ENCODE data around the gene MAP3K5. TPM values are rescaled to one million over a fixed set of nuclear protein-coding genes. Genes with fewer than 3 reads are reported as not detected.

MAP3K5 gene
- total and polyA plus RNA-seq, 7 experiments from 2014 or later, result 2.6 to 32.5 (median 13.4) TPM

GRCh38 chr6:136729832-136730231 lies 62.4 kb downstream of the MAP3K5 start:
- H3K27ac ChIP-seq (ENCODE audit: low read depth, low read length), result no peak overlapping the region
- H3K27me3 ChIP-seq (ENCODE audit: control insufficient read depth in 2 of 2, insufficient read depth in 2 of 2, low read length in 2 of 2), result no peaks in the 10 kb centered on the region
- ATAC-seq, result no peak
- no peak for DNase-seq
- no peaks in the 10 kb centered on the region for H3K36me3 ChIP-seq (ENCODE audit: control insufficient read depth in 2 of 3, insufficient read depth in 3 of 3, low read length in 3 of 3)
- no peak overlapping the region for H3K4me3 ChIP-seq (ENCODE audit: low read length)
- intact Hi-C loops (cut with micrococcal nuclease), result no loop called here
- Mint-ChIP-seq H3K36me3 (peaks cover 4 to 35% (median 11%) of the 10 kb centered on the region in 5 donors), H3K27ac (no peak overlapping the region), H3K27me3 (no peaks in the 10 kb centered on the region), H3K4me1 (peaks cover 0 to 51% (median 19%) of the 10 kb centered on the region in 7 donors), H3K9me3 (peaks cover 0 to 1% (median 0%) of the 10 kb centered on the region in 11 donors), H3K4me3 (no peak overlapping the region)
- no peaks in the 10 kb centered on the region for H3K9me3 ChIP-seq (ENCODE audit: control insufficient read depth in 2 of 3, low read length in 3 of 3)
- H3K4me1 ChIP-seq (ENCODE audit: control insufficient read depth in 2 of 2, insufficient read depth in 2 of 2, low read length in 2 of 2), result no peaks in the 10 kb centered on the region
- ChIA-PET POLR2A (no interaction called here), CTCF (interaction anchor here (1.2 kb wide), 1 partner anchor 11 kb away, joined by 3 read pairs; no protein-coding TSS in a partner anchor)

GRCh38 chr6:136728976-136729515 lies 63.2 kb downstream of the MAP3K5 start:
- CTCF ChIA-PET, result interaction anchor here (1.2 kb wide), 1 partner anchor 12 kb away, joined by 3 read pairs; no protein-coding TSS in a partner anchor
- peaks cover 0 to under 1% of the 10 kb centered on the region in 2 donors for H3K4me1 ChIP-seq (ENCODE audit: control insufficient read depth in 2 of 2, insufficient read depth in 2 of 2, low read length in 2 of 2)
- peaks cover 4 to 37% (median 11%) of the 10 kb centered on the region in 5 donors for H3K36me3 Mint-ChIP-seq
- H3K9me3 ChIP-seq (ENCODE audit: control insufficient read depth in 2 of 3, low read length in 3 of 3), result no peaks in the 10 kb centered on the region
- H3K9me3 Mint-ChIP-seq, result peaks cover 0 to 1% (median 0%) of the 10 kb centered on the region in 11 donors
- DNase-seq, result no peak
- no peak overlapping the region for H3K27ac Mint-ChIP-seq
- no peaks in the 10 kb centered on the region for H3K27me3 ChIP-seq (ENCODE audit: control insufficient read depth in 2 of 2, insufficient read depth in 2 of 2, low read length in 2 of 2)
- no peaks in the 10 kb centered on the region for H3K36me3 ChIP-seq (ENCODE audit: control insufficient read depth in 2 of 3, insufficient read depth in 3 of 3, low read length in 3 of 3)
- no peak overlapping the region for H3K4me3 Mint-ChIP-seq
- intact Hi-C loops (cut with micrococcal nuclease), result no loop called here
- no peak overlapping the region for H3K4me3 ChIP-seq (ENCODE audit: low read length)
- no peaks in the 10 kb centered on the region for H3K27me3 Mint-ChIP-seq
- POLR2A ChIA-PET, result interaction anchor here (0.6 kb wide), 1 partner anchor 29 kb away, joined by 4 read pairs; no protein-coding TSS in a partner anchor
- H3K4me1 Mint-ChIP-seq, result peaks cover under 1 to 56% (median 21%) of the 10 kb centered on the region in 7 donors
- no peak for ATAC-seq
- no peak overlapping the region for H3K27ac ChIP-seq (ENCODE audit: low read depth, low read length)

GRCh38 chr6:136728033-136728939 lies 64.0 kb downstream of the MAP3K5 start:
- Mint-ChIP-seq H3K4me1 (peaks cover 8 to 62% (median 28%) of the 10 kb centered on the region in 7 donors), H3K36me3 (peaks cover 4 to 40% (median 11%) of the 10 kb centered on the region in 5 donors), H3K27me3 (no peaks in the 10 kb centered on the region), H3K4me3 (no peak overlapping the region), H3K27ac (no peak overlapping the region), H3K9me3 (peaks cover 0 to 1% (median 0%) of the 10 kb centered on the region in 11 donors)
- Histone ChIP-seq H3K27ac (ENCODE audit: low read depth, low read length) (no peak overlapping the region), H3K36me3 (ENCODE audit: control insufficient read depth in 2 of 3, insufficient read depth in 3 of 3, low read length in 3 of 3) (no peaks in the 10 kb centered on the region), H3K4me1 (ENCODE audit: control insufficient read depth in 2 of 2, insufficient read depth in 2 of 2, low read length in 2 of 2) (peaks cover 0 to 7% of the 10 kb centered on the region in 2 donors), H3K9me3 (ENCODE audit: control insufficient read depth in 2 of 3, low read length in 3 of 3) (no peaks in the 10 kb centered on the region), H3K27me3 (ENCODE audit: control insufficient read depth in 2 of 2, insufficient read depth in 2 of 2, low read length in 2 of 2) (no peaks in the 10 kb centered on the region), H3K4me3 (ENCODE audit: low read length) (no peak overlapping the region)
- DNase-seq (no peak), ATAC-seq (no peak)
- CTCF ChIA-PET, result interaction anchor here (1.3 kb wide), 1 partner anchor 64 kb away, joined by 3 read pairs; the partner anchor contains the start of gene MAP3K5
- POLR2A ChIA-PET, result no interaction called here
- intact Hi-C loops (cut with micrococcal nuclease), result no loop called here

GRCh38 chr6:136726837-136727557 lies 65.3 kb downstream of the MAP3K5 start:
- Mint-ChIP-seq H3K36me3 (peaks cover 4 to 39% (median 11%) of the 10 kb centered on the region in 5 donors), H3K4me1 (peaks cover 8 to 56% (median 28%) of the 10 kb centered on the region in 7 donors), H3K27me3 (no peaks in the 10 kb centered on the region), H3K27ac (peak overlapping the region in 2 of 9 donors; percentile 27 to 38), H3K9me3 (peaks cover 0 to 1% (median 0%) of the 10 kb centered on the region in 11 donors), H3K4me3 (no peak overlapping the region)
- ChIA-PET POLR2A (no interaction called here), CTCF (interaction anchor here (1.3 kb wide), 1 partner anchor 65 kb away, joined by 3 read pairs; the partner anchor contains the start of gene MAP3K5)
- ATAC-seq (no peak), DNase-seq (no peak)
- H3K36me3 ChIP-seq (ENCODE audit: control insufficient read depth in 2 of 3, insufficient read depth in 3 of 3, low read length in 3 of 3), result no peaks in the 10 kb centered on the region
- H3K4me1 ChIP-seq (ENCODE audit: control insufficient read depth in 2 of 2, insufficient read depth in 2 of 2, low read length in 2 of 2), result peaks cover 0 to 7% of the 10 kb centered on the region in 2 donors
- intact Hi-C loops (cut with micrococcal nuclease), result no loop called here
- no peaks in the 10 kb centered on the region for H3K27me3 ChIP-seq (ENCODE audit: control insufficient read depth in 2 of 2, insufficient read depth in 2 of 2, low read length in 2 of 2)
- H3K9me3 ChIP-seq (ENCODE audit: control insufficient read depth in 2 of 3, low read length in 3 of 3), result no peaks in the 10 kb centered on the region
- no peak overlapping the region for H3K27ac ChIP-seq (ENCODE audit: low read depth, low read length)
- H3K4me3 ChIP-seq (ENCODE audit: low read length), result no peak overlapping the region

- Mint-ChIP-seq H3K4me1 (peaks cover 13 to 52% (median 22%) of the 10 kb centered on the region in 7 donors), H3K27ac (peak overlapping the region in 1 of 9 donors; percentile 22), H3K4me3 (no peak overlapping the region), H3K9me3 (peaks cover 0 to 9% (median 2%) of the 10 kb centered on the region in 11 donors), H3K27me3 (no peaks in the 10 kb centered on the region), H3K36me3 (peaks cover 4 to 40% (median 8%) of the 10 kb centered on the region in 5 donors)
- ATAC-seq (no peak), DNase-seq (no peak)
- Histone ChIP-seq H3K36me3 (ENCODE audit: control insufficient read depth in 2 of 3, insufficient read depth in 3 of 3, low read length in 3 of 3) (no peaks in the 10 kb centered on the region), H3K27ac (ENCODE audit: low read depth, low read length) (no peak overlapping the region), H3K4me1 (ENCODE audit: control insufficient read depth in 2 of 2, insufficient read depth in 2 of 2, low read length in 2 of 2) (peaks cover 0 to 13% of the 10 kb centered on the region in 2 donors), H3K27me3 (ENCODE audit: control insufficient read depth in 2 of 2, insufficient read depth in 2 of 2, low read length in 2 of 2) (no peaks in the 10 kb centered on the region), H3K9me3 (ENCODE audit: control insufficient read depth in 2 of 3, low read length in 3 of 3) (no peaks in the 10 kb centered on the region), H3K4me3 (ENCODE audit: low read length) (no peak overlapping the region)
- intact Hi-C loops (cut with micrococcal nuclease), result no loop called here
- ChIA-PET CTCF (no interaction called here), POLR2A (no interaction called here)
These were observed 67.2 kb downstream of the MAP3K5 start for GRCh38 chr6:136725124-136725523.

- H3K9me3 ChIP-seq (ENCODE audit: control insufficient read depth in 2 of 3, low read length in 3 of 3), result no peaks in the 10 kb centered on the region
- H3K27ac ChIP-seq (ENCODE audit: low read depth, low read length), result no peak overlapping the region
- ChIA-PET CTCF (interaction anchor here (0.8 kb wide), 1 partner anchor 114 kb away, joined by 3 read pairs; no protein-coding TSS in a partner anchor), POLR2A (no interaction called here)
- no peaks in the 10 kb centered on the region for H3K27me3 Mint-ChIP-seq
- DNase-seq (peak in 3 of 9 donors; percentile 6 to 49 (median 8)), ATAC-seq (peak; percentile 73)
- H3K4me1 Mint-ChIP-seq, result peaks cover 10 to 57% (median 25%) of the 10 kb centered on the region in 7 donors
- H3K4me3 ChIP-seq (ENCODE audit: low read length), result no peak overlapping the region
- H3K27me3 ChIP-seq (ENCODE audit: control insufficient read depth in 2 of 2, insufficient read depth in 2 of 2, low read length in 2 of 2), result no peaks in the 10 kb centered on the region
- peak overlapping the region in 4 of 10 donors; percentile 10 to 26 (median 22) for H3K4me3 Mint-ChIP-seq
- intact Hi-C loops (cut with micrococcal nuclease), result no loop called here
- H3K27ac Mint-ChIP-seq, result peak overlapping the region in 3 of 9 donors; percentile 21 to 56 (median 51)
- no peaks in the 10 kb centered on the region for H3K36me3 ChIP-seq (ENCODE audit: control insufficient read depth in 2 of 3, insufficient read depth in 3 of 3, low read length in 3 of 3)
- H3K9me3 Mint-ChIP-seq, result peaks cover 0 to 9% (median 2%) of the 10 kb centered on the region in 11 donors
- peaks cover 0 to 38% (median 6%) of the 10 kb centered on the region in 5 donors for H3K36me3 Mint-ChIP-seq
- H3K4me1 ChIP-seq (ENCODE audit: control insufficient read depth in 2 of 2, insufficient read depth in 2 of 2, low read length in 2 of 2), result peaks cover 0 to 18% of the 10 kb centered on the region in 2 donors
These were observed 68.5 kb downstream of the MAP3K5 start for GRCh38 chr6:136723780-136724179.
